Suprapubic skin (tissue), 3 donors: ENCODE results near the gene NDUFB2.

Experiments used
- CTCF ChIP-seq, 2 donors: fragments of 200-600 bp in 1 of 2; fragments of 450-650 bp in 1 of 2; sonication (generic) in 1 of 2; IDR thresholded peaks; one replicate each; pipeline ENCODE4 v1.5.1; 2016 to 2019; ENCODE audit warnings: antibody characterized with exemption in 2 of 2, mild to moderate bottlenecking in 1 of 2, moderate library complexity in 1 of 2
- EP300 ChIP-seq: sonication (generic); formaldehyde crosslinking; IDR thresholded peaks from one replicate; pipeline ENCODE4 v1.6.1; 2017; ENCODE audit warnings: antibody characterized with exemption
- POLR2A ChIP-seq, 2 donors: fragments of 450-650 bp; IDR thresholded peaks; one replicate each; pipeline ENCODE4 v1.6.1; 2017; ENCODE audit warnings: antibody characterized with exemption in 2 of 2, mild to moderate bottlenecking in 2 of 2, moderate library complexity in 2 of 2

- TF ChIP-seq POLR2A (IDR thresholded peaks at IDR 0.05): no peak
- TF ChIP-seq EP300: no peak
- TF ChIP-seq CTCF (IDR thresholded peaks at IDR 0.05): no peak
These were observed 24.5 kb upstream of the NDUFB2 start for GRCh38 chr7:140671966-140672365.
